Measurements from ENCODE around the gene TDRD5.

DNA sequence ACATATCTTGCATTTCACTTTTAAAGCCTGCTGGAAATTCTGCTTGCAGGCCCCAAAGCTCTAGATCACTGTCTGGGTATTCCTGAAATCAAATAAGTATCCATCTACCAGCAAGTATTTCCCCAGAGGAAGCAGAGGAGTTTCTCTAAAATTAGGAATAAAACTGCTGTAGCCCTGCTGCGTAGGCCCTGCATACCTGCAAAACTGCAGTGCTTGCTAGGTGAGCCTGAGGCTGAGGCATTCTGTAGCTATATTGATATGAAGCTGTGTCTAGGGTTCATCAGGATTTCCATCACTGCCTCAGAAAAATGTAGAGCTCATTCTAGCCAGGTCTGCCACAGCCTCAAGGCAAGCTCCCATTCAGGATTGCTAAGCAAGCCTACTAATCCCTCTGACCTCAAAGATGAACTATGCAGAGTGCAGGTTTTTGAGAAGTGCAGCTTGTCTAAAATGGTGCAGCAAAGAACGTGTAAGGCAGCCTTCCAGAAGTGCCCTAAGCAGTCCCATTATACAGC lies 44.6 kb upstream of the TDRD5 start:
- no peak for TF ChIP-seq POLR2A (IDR thresholded peaks at IDR 0.05; ENCODE audit: low read length)
- TF ChIP-seq NFE2L2 (conservative IDR thresholded peaks at IDR 0.05; ENCODE audit: low read length), result no peak
- TF ChIP-seq ESRRA (IDR thresholded peaks at IDR 0.05; ENCODE audit: borderline replicate concordance, low read length), result no peak
- no peak for TF ChIP-seq POLR2AphosphoS2 (conservative IDR thresholded peaks at IDR 0.05; ENCODE audit: low read length)
- TF ChIP-seq, protein P1, sequence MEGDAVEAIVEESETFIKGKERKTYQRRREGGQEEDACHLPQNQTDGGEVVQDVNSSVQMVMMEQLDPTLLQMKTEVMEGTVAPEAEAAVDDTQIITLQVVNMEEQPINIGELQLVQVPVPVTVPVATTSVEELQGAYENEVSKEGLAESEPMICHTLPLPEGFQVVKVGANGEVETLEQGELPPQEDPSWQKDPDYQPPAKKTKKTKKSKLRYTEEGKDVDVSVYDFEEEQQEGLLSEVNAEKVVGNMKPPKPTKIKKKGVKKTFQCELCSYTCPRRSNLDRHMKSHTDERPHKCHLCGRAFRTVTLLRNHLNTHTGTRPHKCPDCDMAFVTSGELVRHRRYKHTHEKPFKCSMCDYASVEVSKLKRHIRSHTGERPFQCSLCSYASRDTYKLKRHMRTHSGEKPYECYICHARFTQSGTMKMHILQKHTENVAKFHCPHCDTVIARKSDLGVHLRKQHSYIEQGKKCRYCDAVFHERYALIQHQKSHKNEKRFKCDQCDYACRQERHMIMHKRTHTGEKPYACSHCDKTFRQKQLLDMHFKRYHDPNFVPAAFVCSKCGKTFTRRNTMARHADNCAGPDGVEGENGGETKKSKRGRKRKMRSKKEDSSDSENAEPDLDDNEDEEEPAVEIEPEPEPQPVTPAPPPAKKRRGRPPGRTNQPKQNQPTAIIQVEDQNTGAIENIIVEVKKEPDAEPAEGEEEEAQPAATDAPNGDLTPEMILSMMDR (IDR thresholded peaks at IDR 0.05), result no peak
- TF ChIP-seq MYC (IDR thresholded peaks at IDR 0.05; ENCODE audit: borderline replicate concordance, low read length), result no peak
- TF ChIP-seq, protein P2, sequence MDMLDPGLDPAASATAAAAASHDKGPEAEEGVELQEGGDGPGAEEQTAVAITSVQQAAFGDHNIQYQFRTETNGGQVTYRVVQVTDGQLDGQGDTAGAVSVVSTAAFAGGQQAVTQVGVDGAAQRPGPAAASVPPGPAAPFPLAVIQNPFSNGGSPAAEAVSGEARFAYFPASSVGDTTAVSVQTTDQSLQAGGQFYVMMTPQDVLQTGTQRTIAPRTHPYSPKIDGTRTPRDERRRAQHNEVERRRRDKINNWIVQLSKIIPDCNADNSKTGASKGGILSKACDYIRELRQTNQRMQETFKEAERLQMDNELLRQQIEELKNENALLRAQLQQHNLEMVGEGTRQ (IDR thresholded peaks at IDR 0.05), result no peak
- TF ChIP-seq CHD2 (IDR thresholded peaks at IDR 0.05; ENCODE audit: low read length, partially characterized antibody), result no peak
- TF ChIP-seq, protein P3, sequence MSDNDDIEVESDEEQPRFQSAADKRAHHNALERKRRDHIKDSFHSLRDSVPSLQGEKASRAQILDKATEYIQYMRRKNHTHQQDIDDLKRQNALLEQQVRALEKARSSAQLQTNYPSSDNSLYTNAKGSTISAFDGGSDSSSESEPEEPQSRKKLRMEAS (IDR thresholded peaks at IDR 0.05), result no peak
- TF ChIP-seq NPAS2 (CRISPR knock-in tag; IDR thresholded peaks at IDR 0.05; ENCODE audit: borderline replicate concordance), result no peak
- TF ChIP-seq, protein P4, sequence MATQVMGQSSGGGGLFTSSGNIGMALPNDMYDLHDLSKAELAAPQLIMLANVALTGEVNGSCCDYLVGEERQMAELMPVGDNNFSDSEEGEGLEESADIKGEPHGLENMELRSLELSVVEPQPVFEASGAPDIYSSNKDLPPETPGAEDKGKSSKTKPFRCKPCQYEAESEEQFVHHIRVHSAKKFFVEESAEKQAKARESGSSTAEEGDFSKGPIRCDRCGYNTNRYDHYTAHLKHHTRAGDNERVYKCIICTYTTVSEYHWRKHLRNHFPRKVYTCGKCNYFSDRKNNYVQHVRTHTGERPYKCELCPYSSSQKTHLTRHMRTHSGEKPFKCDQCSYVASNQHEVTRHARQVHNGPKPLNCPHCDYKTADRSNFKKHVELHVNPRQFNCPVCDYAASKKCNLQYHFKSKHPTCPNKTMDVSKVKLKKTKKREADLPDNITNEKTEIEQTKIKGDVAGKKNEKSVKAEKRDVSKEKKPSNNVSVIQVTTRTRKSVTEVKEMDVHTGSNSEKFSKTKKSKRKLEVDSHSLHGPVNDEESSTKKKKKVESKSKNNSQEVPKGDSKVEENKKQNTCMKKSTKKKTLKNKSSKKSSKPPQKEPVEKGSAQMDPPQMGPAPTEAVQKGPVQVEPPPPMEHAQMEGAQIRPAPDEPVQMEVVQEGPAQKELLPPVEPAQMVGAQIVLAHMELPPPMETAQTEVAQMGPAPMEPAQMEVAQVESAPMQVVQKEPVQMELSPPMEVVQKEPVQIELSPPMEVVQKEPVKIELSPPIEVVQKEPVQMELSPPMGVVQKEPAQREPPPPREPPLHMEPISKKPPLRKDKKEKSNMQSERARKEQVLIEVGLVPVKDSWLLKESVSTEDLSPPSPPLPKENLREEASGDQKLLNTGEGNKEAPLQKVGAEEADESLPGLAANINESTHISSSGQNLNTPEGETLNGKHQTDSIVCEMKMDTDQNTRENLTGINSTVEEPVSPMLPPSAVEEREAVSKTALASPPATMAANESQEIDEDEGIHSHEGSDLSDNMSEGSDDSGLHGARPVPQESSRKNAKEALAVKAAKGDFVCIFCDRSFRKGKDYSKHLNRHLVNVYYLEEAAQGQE (IDR thresholded peaks at IDR 0.05), result no peak
- TF ChIP-seq RFX5 (IDR thresholded peaks at IDR 0.05), result no peak

All from A549 (cell line).